HEK293T (cell line): Measurements from ENCODE around the gene CLEC16A.

ENCODE experiments used
- CTCF ChIA-PET: fragments of 350-600 bp; formaldehyde crosslinking; extraction: SDS; loops from one replicate; lab custom pipeline; 2021; ENCODE audit warnings: antibody characterized with exemption, inconsistent platforms; lab: Yijun Ruan, JAX
- POLR2A ChIA-PET: fragments of 350-600 bp; formaldehyde crosslinking; extraction: SDS; loops from one replicate; lab custom pipeline; 2020; ENCODE audit warnings: antibody characterized with exemption, inconsistent platforms; lab: Yijun Ruan, JAX
- DNase-seq: peaks from one replicate; pipeline ENCODE4 v3.0.0; 2012; ENCODE audit warnings: mixed read lengths; ENCODE audit errors: extremely low spot score
- ARNT ChIP-seq: fragments of 450-650 bp; IDR thresholded peaks from 2 replicates; pipeline ENCODE4 v1.6.1; 2017; ENCODE audit warnings: mild to moderate bottlenecking
- BHLHE40 ChIP-seq: fragments of 450-650 bp; IDR thresholded peaks from 2 replicates; pipeline ENCODE4 v1.6.1; 2016; ENCODE audit warnings: mild to moderate bottlenecking, moderate library complexity, borderline replicate concordance
- CTBP1 ChIP-seq: fragments of 450-650 bp; IDR thresholded peaks from 2 replicates; pipeline ENCODE4 v1.6.1; 2016; ENCODE audit warnings: borderline replicate concordance
- ELF4 ChIP-seq: fragments of 450-650 bp; IDR thresholded peaks from 2 replicates; pipeline ENCODE4 v1.6.1; 2017; ENCODE audit warnings: antibody characterized with exemption
- FOXA1 ChIP-seq: fragments of 450-650 bp; IDR thresholded peaks from 2 replicates; pipeline ENCODE4 v1.6.1; 2016; ENCODE audit warnings: mild to moderate bottlenecking
- FOXK2 ChIP-seq: fragments of 450-650 bp; IDR thresholded peaks from 2 replicates; pipeline ENCODE4 v1.6.1; 2016; ENCODE audit warnings: mild to moderate bottlenecking
- FOXM1 ChIP-seq: fragments of 450-650 bp; IDR thresholded peaks from 2 replicates; pipeline ENCODE4 v1.6.1; 2017; ENCODE audit warnings: mild to moderate bottlenecking, borderline replicate concordance
- HDGF ChIP-seq: fragments of 450-650 bp; IDR thresholded peaks from 2 replicates; pipeline ENCODE4 v1.6.1; 2017; ENCODE audit warnings: antibody characterized with exemption, borderline replicate concordance
- L3MBTL2 ChIP-seq: fragments of 450-650 bp; conservative IDR thresholded peaks from 2 replicates; pipeline ENCODE4 v1.6.1; 2016; ENCODE audit warnings: mild to moderate bottlenecking
- LEF1 ChIP-seq: fragments of 450-650 bp; IDR thresholded peaks from 2 replicates; pipeline ENCODE4 v1.6.1; 2017; ENCODE audit warnings: mild to moderate bottlenecking, borderline replicate concordance
- NFRKB ChIP-seq: fragments of 450-650 bp; IDR thresholded peaks from 2 replicates; pipeline ENCODE4 v1.6.1; 2016; ENCODE audit warnings: mild to moderate bottlenecking, moderate library complexity
- SP1 ChIP-seq: fragments of 450-650 bp; IDR thresholded peaks from 2 replicates; pipeline ENCODE4 v1.6.1; 2017
- SUZ12 ChIP-seq: fragments of 450-650 bp; IDR thresholded peaks from 2 replicates; pipeline ENCODE4 v1.6.1; 2016; ENCODE audit warnings: mild to moderate bottlenecking
- TARDBP ChIP-seq: fragments of 450-650 bp; IDR thresholded peaks from 2 replicates; pipeline ENCODE4 v1.6.1; 2016
- ZNF384 ChIP-seq: fragments of 450-650 bp; IDR thresholded peaks from 2 replicates; pipeline ENCODE4 v1.6.1; 2016
- TF ChIP-seq, protein P1 (sequence below): fragments of 450-650 bp; IDR thresholded peaks from 2 replicates; pipeline ENCODE4 v1.6.1; 2016

The CLEC16A gene

DNA sequence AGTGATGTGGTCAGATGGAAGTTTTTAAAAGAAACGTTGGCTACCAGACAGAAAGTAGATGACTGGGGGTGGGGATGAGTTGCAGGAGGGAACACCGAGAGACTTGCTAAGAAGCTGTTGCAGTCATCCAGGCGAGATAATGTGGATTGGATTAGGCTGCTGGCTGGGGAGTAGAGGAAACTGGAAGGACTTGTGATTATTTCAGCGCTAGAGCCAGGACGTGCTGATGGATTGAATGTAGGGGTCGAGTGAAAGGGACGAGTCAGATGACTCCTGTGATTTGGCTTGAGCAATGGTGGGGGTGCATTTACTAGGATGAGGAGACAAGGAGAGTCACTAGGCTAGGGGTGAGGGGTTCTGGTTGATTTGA is 88.5 kb downstream of the CLEC16A start:
- TF ChIP-seq ZNF384 (no peak), FOXA1 (no peak), FOXM1 (no peak), FOXK2 (no peak), ARNT (no peak), HDGF (no peak), SP1 (no peak), SUZ12 (no peak)
- POLR2A ChIA-PET: no interaction called here
- CTCF ChIA-PET: no interaction called here
- DNase-seq: no peak

DNA sequence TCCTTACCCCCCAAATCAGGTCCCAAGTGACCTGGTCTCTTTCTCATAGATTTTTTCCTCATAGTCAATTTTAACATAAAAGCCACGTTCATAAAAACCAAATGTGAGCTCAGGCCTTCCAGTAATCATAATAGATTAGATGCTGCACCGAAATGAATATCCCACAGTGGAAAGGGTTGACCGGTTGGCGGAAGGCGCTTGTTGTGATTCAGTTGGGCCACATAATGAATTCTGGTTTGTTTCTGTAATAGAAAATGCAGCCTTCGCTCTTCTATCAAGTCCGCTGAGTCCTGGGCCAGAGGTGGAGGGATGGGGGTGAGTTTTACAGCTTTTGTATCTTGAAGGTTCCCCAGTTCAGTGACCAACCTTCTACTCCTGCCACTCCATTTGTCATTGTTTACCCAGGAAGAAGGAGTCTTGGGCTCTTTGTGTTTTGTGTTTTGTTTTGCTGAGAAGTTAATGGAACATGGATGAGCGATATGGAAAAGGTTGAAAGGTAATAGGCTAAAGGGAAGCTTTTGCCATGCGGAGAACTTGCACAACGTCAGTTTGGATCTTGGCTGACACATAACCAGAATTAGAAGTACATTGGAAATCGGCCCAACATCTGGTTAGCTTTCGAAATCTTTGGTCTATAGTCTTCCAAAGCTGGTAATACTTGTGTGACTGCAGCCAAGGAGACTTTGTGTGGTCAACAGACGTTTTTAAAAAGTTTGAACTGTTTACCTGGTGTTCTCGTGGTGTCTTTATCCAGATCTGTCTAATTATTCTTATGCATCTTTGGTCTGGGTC is 89.5 kb downstream of the CLEC16A start:
- CTCF ChIA-PET: no interaction called here
- POLR2A ChIA-PET: interaction anchor here (1.4 kb wide), 1 partner anchor 222 kb away, joined by 4 read pairs; the partner anchor contains the start of gene SOCS1
- no peak for DNase-seq
- TF ChIP-seq NFRKB: no peak
- no peak for TF ChIP-seq TARDBP
- TF ChIP-seq CTBP1: no peak
- TF ChIP-seq ZNF384: no peak
- TF ChIP-seq LEF1: no peak
- no peak for TF ChIP-seq L3MBTL2
- no peak for TF ChIP-seq FOXA1
- TF ChIP-seq ELF4: no peak
- TF ChIP-seq HDGF: no peak
- TF ChIP-seq SUZ12: no peak
- TF ChIP-seq FOXM1: no peak
- no peak for TF ChIP-seq BHLHE40
- no peak for TF ChIP-seq ARNT
- TF ChIP-seq FOXK2: no peak
- TF ChIP-seq, protein P1, sequence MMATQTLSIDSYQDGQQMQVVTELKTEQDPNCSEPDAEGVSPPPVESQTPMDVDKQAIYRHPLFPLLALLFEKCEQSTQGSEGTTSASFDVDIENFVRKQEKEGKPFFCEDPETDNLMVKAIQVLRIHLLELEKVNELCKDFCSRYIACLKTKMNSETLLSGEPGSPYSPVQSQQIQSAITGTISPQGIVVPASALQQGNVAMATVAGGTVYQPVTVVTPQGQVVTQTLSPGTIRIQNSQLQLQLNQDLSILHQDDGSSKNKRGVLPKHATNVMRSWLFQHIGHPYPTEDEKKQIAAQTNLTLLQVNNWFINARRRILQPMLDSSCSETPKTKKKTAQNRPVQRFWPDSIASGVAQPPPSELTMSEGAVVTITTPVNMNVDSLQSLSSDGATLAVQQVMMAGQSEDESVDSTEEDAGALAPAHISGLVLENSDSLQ: no peak
- TF ChIP-seq SP1: no peak

DNA sequence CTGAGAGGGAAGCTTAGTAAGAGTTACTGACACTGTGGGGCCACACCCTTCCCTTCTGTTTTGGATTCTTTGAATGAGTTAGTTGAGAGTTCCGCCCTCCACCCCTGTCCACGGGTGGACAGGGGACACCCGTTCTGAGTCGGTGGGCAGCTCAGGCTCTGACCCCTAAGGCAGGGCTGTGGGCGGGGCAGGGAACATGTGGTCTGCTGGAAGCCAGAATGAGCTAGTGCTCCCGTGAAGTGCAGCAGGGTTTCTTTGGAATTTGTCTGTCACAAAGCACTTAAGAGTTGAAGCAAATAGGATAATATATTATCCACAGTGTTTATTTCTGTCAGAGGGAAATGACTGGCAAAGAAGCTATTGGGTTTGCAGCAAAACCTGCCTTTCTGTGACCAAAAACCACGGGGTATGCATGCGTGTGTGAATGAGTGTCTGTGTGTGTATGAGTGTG is 90.1 kb downstream of the CLEC16A start:
- POLR2A ChIA-PET: interaction anchor here (1.4 kb wide), 1 partner anchor 221 kb away, joined by 4 read pairs; the partner anchor contains the start of gene SOCS1
- TF ChIP-seq ARNT: no peak
- TF ChIP-seq TARDBP: no peak
- no peak for TF ChIP-seq FOXA1
- TF ChIP-seq CTBP1: no peak
- no peak for TF ChIP-seq LEF1
- no peak for TF ChIP-seq SP1
- no peak for TF ChIP-seq FOXK2
- TF ChIP-seq BHLHE40: no peak
- no peak for TF ChIP-seq FOXM1
- TF ChIP-seq L3MBTL2: no peak
- no peak for TF ChIP-seq ELF4
- TF ChIP-seq HDGF: no peak
- TF ChIP-seq ZNF384: no peak
- no peak for TF ChIP-seq NFRKB
- TF ChIP-seq, protein P1: no peak
- no peak for TF ChIP-seq SUZ12
- DNase-seq: no peak
- CTCF ChIA-PET: no interaction called here

DNA sequence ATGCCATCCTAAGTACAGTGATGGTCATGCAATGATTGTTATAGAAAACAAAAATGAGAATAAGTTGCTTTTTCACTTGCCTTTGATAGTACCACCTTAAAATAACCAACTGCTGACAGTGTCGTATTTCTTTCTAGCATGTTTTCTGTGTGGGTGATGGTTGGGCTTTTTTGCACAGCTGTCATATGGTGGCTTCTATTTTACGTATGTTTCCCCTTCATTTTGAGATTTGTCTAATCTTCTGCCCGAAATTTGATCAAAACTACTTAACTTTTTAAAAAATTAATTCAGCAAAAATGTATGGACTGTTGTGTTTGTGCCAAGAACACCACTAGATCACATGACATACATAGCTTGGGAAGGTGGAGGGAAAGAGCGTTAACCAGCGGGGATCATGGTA is 90.7 kb downstream of the CLEC16A start:
- TF ChIP-seq NFRKB: no peak
- no peak for TF ChIP-seq SP1
- ChIA-PET POLR2A (no interaction called here), CTCF (no interaction called here)
- no peak for DNase-seq

DNA sequence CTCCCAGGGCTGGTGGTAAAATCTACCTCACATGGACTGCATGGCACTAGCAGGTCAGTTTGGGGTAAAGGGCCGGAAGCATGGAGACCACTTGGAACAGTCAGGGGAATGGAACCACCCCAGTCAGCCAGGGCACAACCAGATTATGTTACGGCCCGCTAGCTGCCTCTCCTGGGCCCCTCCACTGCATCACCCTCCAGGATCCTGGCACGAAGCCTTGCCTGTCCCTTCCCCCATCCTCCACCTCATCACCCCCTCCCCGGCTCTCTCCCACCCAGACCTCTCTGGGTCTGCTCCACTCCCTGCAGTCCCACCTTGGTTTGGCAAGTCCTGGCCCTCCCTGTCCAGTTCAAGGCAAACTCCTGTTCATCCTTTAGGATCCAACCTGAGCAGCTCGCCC is 91.7 kb downstream of the CLEC16A start:
- ChIA-PET CTCF (no interaction called here), POLR2A (no interaction called here)
- DNase-seq: no peak
- TF ChIP-seq FOXK2 (no peak), TARDBP (no peak), FOXA1 (no peak), HDGF (no peak), SUZ12 (no peak), BHLHE40 (no peak), LEF1 (no peak), L3MBTL2 (no peak), SP1 (no peak)

DNA sequence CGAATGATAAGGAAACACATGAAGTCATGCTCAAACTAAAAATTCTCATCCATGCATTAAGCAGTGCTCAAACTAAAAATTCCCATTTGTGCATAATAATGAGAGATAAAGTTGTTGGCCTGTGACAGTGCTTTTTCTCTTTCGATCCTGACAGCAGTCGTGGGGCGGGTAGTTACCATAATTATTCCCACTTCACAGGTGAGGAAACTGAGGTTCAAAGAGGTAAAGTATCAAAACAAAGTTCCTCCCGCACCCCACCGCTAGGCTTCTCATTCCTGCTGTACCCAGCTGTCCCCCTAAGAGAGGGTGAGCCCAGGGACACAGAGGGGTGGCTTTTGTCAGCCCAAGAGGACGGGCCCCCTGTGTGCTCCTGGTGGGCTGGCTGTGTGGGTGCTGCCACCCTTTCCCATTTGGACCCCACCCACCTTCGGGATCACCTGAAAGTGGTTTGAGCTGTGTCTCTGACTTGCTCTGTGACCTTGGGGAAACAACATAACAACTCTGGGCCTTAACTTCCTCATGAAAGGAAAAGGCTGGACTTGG is 92.6 kb downstream of the CLEC16A start:
- DNase-seq: no peak
- ChIA-PET POLR2A (no interaction called here), CTCF (no interaction called here)
- TF ChIP-seq BHLHE40 (no peak), SP1 (no peak), LEF1 (no peak)

DNA sequence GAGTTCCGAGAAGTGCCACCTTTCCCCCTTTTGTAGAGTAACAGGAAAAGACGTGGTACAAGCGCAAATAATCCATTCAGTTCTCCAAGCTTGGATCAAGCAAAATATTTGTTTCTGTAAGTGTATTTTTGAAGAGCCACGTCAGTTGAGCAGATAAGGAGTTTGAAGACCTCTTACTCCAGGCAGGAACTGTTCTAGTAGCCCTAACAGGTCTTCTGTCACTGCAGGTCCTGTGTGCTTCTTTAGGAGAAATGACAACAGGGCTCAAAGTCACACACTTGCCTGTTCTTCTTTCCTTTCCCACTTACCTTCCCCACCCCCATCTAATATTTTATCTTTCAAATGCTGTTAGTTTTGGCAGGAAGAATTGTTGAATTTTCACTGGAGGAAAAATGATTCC is 93.9 kb downstream of the CLEC16A start:
- TF ChIP-seq L3MBTL2: no peak
- no peak for TF ChIP-seq SUZ12
- no peak for TF ChIP-seq HDGF
- TF ChIP-seq FOXM1: no peak
- no peak for TF ChIP-seq BHLHE40
- no peak for TF ChIP-seq FOXK2
- no peak for TF ChIP-seq ARNT
- TF ChIP-seq, protein P1: no peak
- POLR2A ChIA-PET: no interaction called here
- CTCF ChIA-PET: no interaction called here
- DNase-seq: no peak
